Head of caudate nucleus (tissue), 42 donors: ENCODE measurements around the gene VIPR1.

ENCODE experiments used
- DNase-seq, 42 donors: peaks; one replicate each; pipeline versions ENCODE4 v3.0.0 to v3.0.0-alpha.2; 2020 to 2021; ENCODE audit warnings: mixed read lengths in 7 of 42
- intact Hi-C: fragments of 100-400 bp; cut with DNase I; formaldehyde crosslinking; loops from one replicate; pipeline ENCODE4 v1.15.0; 2022

Gene VIPR1, protein sequence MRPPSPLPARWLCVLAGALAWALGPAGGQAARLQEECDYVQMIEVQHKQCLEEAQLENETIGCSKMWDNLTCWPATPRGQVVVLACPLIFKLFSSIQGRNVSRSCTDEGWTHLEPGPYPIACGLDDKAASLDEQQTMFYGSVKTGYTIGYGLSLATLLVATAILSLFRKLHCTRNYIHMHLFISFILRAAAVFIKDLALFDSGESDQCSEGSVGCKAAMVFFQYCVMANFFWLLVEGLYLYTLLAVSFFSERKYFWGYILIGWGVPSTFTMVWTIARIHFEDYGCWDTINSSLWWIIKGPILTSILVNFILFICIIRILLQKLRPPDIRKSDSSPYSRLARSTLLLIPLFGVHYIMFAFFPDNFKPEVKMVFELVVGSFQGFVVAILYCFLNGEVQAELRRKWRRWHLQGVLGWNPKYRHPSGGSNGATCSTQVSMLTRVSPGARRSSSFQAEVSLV

DNA sequence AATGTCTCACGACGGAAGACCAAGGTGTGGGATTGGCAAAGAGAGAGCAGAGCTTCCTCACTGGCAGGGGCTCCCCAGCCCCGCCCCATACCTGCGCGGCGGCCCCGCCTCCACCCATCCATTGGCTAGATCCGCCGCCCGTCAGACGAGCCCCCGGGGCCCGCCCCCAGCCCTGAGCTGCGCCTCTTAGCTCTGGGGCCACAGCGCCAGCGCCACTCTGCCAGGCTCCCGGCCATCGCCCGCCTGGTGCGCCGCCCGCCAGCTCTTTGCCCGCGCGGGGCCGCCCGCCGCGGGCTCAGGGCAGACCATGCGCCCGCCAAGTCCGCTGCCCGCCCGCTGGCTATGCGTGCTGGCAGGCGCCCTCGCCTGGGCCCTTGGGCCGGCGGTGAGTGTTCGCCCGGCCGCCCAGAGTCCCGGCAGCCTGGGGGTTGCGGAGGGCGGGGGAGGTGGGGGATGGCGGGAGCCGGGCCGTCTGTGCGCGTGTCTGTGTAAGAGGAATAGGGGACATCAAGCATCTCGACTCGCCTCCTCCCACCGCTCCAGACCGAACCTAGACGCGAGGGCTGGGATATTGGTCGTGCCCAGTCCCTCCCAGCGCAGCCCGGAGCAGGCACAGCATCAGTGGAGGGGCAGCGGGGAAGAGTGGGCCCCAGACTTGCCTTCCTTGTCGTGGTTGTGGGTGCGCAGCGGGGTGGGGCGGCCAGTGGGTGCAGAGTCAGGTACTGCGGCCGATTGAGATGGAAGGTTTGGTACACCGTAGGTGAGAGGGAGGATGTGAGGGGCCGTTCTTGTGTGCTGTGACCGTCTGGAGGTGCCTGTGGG is at the start of gene VIPR1:
Gene VIPR1 (plus strand): TSS at position 215 of the 822 bp plus-strand sequence. CDS start 93 bp downstream, at position 308.
- intact Hi-C loops: loop anchor here (5.0 kb wide), 1 partner anchor 35 kb away; no protein-coding TSS in a partner anchor

DNA sequence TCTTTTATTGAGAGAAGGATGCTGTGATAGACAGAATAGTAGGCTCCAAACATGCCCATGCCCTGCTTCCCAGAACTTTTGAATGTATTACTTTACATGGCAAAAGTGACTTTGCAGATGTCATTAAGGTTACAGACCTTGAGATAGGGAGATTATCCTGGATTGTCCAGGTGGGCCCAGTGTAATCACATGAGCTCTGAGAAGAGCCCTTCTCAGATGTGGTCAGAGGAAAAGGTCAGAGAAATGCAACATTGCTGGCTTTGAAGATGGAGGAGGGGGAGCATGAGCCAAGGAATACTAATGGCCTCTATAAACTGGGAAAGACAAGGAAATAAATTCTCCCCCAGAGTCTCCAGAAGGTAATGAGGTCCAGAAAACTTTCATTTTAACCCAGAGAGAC is 46.2 kb upstream of the VIPR1 start:
- no peak for DNase-seq
- intact Hi-C loops: no loop called here

More for the DNA sequence above, at the start of gene VIPR1:
- peak; percentile 72 to 97 (median 92) for DNase-seq

DNA sequence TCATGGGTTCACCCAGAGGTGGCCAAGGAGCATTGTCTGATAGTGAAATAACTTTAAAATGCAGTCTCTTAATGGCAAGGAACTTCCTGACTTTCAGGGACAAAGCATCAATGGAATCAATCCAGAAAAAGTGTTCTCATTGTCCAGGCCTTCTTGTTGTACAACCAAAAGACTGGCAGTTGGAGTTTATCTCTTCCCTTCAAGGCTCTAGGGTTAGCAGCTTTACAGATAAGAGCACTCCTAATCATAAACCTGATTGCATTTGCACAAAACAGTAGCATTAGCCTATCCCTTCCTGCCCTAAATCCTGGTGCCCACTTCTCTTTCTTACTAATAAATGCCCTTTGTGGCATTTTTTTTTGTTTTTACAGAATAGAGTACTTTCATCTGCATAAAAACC is 43.3 kb upstream of the VIPR1 start:
- intact Hi-C loops: no loop called here
- no peak for DNase-seq

DNA sequence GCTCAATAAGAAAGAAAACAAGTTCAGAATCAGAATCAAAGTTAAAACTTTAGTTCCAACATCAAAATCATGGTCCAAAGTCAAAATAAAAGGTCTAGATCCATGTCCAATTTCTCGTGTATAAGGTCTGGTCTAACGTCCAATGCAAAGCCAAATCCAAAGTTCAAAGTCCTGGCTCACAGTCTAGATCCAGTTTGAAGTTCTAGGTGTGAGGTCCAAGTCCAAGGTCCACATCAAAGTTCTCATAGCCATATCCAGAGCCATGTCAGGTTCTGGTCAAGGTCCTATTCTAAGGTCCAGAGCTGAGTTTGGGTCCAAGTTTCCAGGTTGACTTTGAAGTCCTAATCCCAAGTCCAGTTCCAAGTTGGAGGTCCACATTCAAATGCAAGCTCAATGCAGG is 40.7 kb upstream of the VIPR1 start:
- DNase-seq: no peak
- intact Hi-C loops: no loop called here

DNA sequence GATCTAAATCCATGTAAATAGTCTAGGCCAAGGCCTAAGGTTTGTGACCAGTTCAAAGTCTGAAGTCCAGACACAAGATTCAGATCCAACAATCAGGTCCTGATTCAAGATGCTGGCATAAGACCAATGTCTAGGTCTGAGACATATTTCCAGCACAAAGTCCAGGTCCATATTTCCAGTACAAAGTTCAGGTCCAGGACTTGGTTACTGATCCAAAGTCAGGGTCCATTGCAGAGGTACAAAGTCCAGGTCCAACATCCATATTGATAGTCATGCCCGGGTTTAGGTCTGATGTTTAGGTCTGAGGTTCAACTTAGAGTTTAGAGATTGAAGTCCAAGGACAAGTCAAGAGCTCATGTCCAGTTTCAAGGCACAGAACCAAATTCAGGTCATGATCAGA is 39.4 kb upstream of the VIPR1 start:
- intact Hi-C loops: no loop called here
- DNase-seq: no peak

DNA sequence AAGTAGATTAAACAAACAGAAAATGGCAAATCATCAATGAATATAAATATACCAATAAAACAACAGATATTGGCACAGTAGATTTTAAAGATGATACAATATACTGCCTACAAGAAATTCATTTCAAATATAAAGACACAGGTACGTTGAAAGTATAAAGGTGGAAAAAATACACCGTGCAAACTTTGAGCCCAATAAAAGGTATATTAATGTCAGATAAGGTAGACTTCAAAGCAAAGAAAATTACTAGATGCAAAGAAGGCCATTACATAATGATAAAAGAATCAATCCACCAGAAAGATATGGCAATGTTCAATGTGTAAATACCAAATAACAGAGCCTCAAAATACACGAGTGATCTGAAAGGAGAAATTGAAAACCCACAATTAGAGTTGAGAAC is 34.3 kb upstream of the VIPR1 start:
- DNase-seq: no peak
- intact Hi-C loops: no loop called here

DNA sequence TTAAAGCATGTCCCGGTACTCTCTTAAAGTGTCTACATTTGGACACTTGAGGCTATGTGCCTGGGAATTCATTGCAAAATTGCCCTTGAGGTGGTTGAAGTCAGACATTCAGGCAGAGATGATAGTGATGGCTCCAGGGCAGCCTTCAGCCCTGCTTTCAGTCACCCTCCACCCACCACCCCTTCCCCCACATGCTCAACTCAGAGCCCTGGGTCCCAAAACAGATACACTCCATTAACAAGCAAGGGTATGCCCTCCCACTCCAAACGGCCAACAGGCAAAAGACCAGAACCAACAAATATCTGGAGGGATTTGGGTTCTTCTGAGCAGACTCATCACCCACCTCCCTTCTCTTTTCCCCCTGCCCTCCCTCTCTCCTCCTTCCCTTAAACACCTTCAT is 29.9 kb upstream of the VIPR1 start:
- no peak for DNase-seq
- intact Hi-C loops: no loop called here

DNA sequence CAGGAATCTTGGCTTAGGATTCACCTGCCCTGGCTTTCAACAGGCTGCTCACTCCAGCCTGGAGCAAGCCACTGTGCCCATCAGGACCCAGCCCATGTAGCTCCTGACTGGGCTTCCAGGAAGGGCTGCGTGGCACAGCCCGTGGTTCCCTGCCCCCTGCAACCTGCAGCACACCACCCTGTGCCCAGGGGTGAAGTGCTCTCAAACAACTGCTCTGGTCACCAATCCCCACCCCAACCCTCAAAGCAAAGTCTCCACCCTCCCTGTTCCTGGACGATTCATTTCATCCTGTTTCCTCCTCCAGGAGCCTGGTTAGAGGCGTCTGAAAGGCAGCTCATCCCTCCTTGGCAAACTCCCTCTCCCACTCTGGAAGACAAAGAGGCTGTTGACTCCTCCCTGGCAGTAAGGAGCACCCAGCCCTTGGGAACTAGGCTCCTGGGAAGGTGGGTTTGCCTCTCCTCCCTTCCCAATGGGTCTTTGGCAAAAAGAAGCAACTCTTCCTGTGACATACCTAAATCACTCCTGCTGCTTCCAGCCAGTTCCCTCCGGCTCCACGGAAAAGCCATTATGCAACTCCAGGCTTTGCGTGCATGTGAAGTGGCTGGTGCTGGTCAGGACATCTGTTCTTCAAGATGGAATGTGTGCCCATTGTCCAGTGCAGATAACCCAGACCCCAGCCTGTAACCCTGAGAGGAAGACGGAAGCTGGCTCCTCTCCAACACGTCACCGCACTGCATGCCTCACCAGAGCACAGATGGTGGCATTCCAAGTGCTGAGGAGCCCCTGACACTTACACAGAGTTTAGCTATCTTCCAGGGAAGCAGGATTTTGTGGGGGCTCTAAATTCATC is 29.1 kb upstream of the VIPR1 start:
- no peak for DNase-seq

DNA sequence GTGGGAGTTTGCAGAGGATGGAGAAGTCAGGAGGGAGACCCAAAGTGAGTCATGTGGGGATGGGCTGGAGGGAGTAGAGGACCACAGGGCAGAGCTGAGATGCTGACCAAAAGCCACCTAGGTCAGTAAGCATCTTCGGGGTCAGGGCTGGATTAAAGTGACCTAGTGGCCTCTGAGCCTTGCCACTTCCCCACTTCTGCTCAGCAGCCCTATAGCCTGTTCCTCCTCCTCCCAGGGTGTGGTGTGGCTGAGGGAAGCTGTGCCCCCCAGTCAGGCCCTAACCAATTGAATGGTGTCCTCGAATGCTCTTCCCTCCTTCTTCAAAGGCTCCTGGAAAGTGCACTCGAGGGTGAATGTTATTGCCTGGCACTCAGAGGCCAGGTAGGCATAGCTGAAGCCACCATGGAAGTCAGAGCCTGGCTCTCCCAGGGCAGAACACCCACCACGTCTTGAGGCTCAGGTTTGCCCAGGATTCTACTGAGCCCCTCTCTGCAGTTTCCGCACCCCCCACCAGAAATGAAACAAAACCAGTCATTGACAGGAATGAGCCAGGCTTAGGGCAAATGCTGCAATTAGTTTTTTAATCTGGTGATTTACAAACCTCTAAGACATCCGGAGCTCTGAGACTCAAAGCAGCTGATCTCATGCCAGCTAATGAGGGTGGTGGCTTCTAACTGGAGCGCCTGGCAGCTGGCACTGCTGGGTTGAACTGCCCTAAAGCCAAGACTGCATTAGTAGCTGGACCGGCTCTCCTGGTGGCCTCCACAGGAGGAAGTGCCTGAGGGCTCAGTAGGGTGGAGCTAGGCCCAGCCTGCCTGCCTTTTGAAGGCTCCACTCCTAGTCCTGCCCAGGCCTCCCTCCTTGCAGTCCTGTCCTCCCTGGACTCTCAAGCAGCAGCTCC is 26.0 kb upstream of the VIPR1 start:
- intact Hi-C loops: no loop called here
- no peak for DNase-seq

More for the DNA sequence above, 29.1 kb upstream of the VIPR1 start:
- intact Hi-C loops: no loop called here

DNA sequence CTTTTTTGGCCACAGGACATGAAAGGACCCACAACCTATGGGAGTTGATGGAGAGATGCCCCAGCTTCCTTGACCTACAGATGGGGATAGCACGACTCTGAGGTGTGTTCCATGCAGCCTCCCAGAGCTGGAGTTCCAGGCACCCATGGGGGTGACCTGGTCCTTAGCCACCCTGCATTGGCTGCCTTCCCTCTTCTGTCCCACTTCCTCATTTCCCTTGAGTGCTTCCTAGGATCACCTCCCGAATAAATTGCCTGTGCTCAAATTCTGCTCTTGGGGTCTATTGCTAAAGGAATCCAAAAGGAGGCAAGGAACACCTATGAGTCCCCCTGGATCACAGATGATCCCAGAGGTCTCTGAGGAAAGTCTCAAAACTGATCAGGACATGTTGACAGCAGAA is 24.7 kb upstream of the VIPR1 start:
- intact Hi-C loops: no loop called here
- DNase-seq: no peak

DNA sequence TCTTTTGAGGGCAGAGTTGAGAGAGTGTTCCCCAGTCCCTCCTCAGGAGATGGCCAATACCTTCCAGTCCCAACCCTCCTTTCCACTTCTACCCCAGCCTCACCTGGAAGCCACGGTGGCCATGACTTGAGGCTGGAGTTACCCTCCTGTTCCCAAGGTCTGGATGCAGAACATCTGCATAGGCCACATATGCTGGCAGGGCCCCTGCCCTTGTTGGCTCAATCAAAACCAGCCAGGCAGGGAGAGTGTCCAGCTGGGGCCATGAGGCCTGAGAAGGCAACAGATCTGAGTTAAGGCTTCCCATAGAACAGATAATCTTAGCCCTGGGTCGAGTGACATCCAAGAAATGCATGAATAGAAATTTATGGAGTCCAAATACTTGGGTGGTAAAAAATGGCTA is 23.6 kb upstream of the VIPR1 start:
- DNase-seq: no peak
- intact Hi-C loops: no loop called here

DNA sequence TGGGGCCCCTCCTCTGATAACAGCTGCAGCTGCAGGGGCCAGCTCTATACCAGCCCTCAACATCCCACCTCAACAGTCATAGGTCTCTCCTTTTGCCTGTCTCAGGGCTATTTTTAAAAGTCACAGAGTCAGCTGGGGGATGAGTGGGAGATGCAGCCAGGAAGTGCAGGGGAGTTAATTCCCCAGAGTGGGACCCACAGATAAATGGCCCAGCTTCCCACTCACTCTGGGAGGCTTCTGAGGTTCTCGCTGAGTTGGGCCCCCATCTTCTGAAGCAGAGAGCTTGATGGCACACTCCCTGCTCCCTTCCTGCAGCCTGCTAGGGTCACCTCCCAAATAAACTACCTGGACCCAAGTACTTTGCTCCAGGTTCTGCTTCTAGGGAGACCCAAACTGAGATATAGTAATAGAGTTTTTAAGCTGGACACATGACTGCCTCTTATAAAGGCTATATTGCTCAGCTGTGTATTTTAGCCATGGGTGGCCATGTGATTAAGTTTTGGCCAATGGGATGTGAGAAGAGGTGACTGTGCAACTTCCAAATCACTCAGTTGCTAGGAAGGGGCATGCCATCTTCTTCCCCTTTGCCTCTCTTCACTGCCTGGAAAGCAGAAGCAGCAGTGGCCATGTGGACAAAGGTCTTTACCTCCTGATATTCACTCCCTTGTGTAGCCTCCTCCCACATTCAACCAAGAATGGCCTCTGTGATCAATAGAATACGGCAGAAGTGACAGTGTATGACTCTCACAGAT is 15.5 kb upstream of the VIPR1 start:
- intact Hi-C loops: no loop called here
- peak in 2 of 42 donors; percentile 6 to 36 for DNase-seq

DNA sequence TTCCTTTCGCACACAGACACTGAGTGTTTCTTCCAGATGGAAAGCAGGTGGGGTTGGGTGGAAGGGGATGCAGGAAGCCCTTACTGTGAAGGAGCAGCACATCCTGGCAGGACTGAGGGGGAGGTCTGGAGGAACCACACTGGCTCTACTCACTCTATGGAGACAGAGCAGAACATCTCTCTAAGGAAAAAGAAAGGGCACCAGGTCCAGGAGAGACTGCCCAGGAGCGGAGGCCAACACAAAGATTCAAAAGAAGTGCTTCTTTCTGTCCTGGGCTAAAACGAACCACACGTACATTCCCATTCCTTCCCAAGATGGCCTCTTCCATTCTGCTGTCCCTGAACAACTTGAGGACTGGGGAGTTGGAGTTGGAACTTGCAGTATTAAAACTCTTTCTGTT is 13.8 kb upstream of the VIPR1 start:
- intact Hi-C loops: no loop called here
- peak in 2 of 42 donors; percentile 1 to 18 for DNase-seq

DNA sequence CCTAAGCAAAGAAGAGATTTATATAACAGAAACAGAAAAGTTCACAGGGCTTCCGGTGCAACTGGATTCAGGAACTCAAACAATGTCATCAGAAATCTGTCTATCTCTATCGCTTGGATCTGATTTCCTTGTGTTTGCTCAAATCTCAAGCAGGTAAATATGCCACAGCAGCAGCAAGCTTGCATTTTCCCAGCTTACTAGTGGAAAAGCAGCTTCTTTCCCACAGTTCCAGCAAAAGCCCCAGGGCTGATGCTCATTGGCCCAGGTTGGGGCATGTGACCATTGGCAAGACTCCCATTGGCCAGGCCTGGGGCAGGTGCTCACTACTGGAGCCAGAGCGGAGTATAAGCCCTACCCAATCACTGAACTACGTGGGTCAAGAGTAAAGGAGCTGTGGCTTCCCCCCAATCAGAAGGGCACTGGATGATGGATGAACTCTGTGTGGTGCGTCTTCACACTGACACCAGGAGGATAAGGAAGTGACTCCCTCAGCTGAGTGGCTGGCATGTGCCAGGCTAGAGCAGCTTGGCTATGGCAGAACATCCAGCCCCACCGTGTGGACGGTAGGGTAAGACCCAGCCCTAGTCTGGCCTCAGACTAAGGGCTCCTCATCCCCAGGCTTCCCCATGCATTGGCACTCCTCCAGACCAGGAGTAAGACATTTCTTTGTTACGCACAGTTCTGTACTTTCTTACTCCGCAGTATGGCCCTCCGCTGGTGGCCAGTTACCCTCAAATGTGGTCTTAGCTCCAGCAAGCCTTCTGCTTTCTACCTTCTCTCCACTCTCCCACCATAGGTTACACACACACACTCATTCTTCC is 13.1 kb upstream of the VIPR1 start:
- DNase-seq: peak in 5 of 42 donors; percentile 5 to 31 (median 24)
- intact Hi-C loops: no loop called here

DNA sequence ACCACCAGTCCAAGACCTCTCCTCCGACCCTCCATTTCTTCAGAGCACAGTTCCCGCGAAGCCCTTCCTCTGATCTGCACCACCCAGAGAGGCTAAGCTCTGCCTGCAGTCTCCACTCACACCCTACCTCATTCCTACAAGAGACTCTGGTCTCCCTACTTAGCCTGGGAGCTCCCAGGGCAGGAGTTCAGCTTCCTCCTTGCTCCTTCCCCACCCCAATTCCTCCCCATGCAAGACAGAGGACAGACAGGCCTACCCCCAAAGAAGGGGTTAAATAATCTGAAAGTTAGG is 12.6 kb upstream of the VIPR1 start:
- intact Hi-C loops: no loop called here
- DNase-seq: peak in 5 of 42 donors; percentile 1 to 18 (median 11)

DNA sequence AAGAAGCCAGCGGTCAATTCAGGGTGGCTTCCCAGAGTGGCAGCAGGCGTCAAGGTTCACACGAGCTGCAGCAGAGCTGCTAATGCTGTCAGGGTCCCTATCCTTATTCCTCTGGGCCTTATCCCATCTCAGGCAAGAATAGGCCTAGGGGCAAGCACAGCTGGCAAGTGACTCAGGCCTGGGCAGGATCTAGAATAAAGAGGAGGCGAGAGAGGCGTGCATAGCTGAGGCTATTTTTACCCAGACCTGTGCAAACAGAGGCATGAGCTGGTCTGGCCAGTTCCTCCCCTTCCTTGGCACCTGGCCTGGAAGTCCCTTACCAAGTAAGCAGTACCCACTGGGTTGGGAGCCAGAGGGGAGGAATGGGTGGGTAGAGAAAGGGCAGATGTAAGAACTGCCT is 12.2 kb upstream of the VIPR1 start:
- peak in 7 of 42 donors; percentile 6 to 44 (median 26) for DNase-seq
- intact Hi-C loops: no loop called here
